ENCODE data around the gene MAPK10.

DNA sequence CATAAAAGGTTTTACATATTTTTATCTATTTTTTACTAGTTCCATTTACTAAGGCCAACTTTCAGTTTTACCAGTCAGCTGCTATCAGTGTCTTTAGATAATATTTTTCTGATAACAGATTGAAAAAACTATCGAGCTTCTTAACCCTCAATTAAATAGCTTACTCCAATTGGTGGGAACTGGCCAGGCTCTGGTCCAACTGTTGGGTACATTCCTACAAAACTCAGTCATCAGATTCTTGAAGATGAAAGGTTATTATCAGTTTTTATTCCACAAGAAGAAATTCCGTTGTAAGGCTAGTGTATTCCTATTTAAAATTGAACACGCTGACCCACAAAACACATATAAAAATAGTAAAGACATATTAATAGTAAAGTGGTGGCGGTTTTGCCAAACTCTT is 346.2 kb downstream of the MAPK10 start:
- TF ChIP-seq AR (CRISPR knock-in tag; IDR thresholded peaks at IDR 0.05): no peak
- TF ChIP-seq TCF7 (CRISPR knock-in tag; IDR thresholded peaks at IDR 0.05; ENCODE audit: low read depth): no peak
- TF ChIP-seq, protein P1, sequence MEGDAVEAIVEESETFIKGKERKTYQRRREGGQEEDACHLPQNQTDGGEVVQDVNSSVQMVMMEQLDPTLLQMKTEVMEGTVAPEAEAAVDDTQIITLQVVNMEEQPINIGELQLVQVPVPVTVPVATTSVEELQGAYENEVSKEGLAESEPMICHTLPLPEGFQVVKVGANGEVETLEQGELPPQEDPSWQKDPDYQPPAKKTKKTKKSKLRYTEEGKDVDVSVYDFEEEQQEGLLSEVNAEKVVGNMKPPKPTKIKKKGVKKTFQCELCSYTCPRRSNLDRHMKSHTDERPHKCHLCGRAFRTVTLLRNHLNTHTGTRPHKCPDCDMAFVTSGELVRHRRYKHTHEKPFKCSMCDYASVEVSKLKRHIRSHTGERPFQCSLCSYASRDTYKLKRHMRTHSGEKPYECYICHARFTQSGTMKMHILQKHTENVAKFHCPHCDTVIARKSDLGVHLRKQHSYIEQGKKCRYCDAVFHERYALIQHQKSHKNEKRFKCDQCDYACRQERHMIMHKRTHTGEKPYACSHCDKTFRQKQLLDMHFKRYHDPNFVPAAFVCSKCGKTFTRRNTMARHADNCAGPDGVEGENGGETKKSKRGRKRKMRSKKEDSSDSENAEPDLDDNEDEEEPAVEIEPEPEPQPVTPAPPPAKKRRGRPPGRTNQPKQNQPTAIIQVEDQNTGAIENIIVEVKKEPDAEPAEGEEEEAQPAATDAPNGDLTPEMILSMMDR (IDR thresholded peaks at IDR 0.05): no peak
- TF ChIP-seq USF1 (CRISPR knock-in tag; IDR thresholded peaks at IDR 0.05): no peak
- no peak for TF ChIP-seq NR2C2 (CRISPR knock-in tag; IDR thresholded peaks at IDR 0.05)
- TF ChIP-seq CREB1 (CRISPR knock-in tag; IDR thresholded peaks at IDR 0.05): no peak
- TF ChIP-seq HMGA2 (CRISPR knock-in tag; IDR thresholded peaks at IDR 0.05): no peak
- TF ChIP-seq IRF2 (CRISPR knock-in tag; IDR thresholded peaks at IDR 0.05; ENCODE audit: borderline replicate concordance, low read depth): no peak
- TF ChIP-seq PREB (CRISPR knock-in tag; IDR thresholded peaks at IDR 0.05; ENCODE audit: borderline replicate concordance): no peak
- TF ChIP-seq JUN (CRISPR knock-in tag; IDR thresholded peaks at IDR 0.05): no peak
- TF ChIP-seq, protein P2, sequence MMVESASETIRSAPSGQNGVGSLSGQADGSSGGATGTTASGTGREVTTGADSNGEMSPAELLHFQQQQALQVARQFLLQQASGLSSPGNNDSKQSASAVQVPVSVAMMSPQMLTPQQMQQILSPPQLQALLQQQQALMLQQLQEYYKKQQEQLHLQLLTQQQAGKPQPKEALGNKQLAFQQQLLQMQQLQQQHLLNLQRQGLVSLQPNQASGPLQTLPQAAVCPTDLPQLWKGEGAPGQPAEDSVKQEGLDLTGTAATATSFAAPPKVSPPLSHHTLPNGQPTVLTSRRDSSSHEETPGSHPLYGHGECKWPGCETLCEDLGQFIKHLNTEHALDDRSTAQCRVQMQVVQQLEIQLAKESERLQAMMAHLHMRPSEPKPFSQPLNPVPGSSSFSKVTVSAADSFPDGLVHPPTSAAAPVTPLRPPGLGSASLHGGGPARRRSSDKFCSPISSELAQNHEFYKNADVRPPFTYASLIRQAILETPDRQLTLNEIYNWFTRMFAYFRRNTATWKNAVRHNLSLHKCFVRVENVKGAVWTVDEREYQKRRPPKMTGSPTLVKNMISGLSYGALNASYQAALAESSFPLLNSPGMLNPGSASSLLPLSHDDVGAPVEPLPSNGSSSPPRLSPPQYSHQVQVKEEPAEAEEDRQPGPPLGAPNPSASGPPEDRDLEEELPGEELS (CRISPR knock-in tag; IDR thresholded peaks at IDR 0.05): no peak
- no peak for TF ChIP-seq TEAD4 (CRISPR knock-in tag; IDR thresholded peaks at IDR 0.05)
- no peak for TF ChIP-seq MAX (CRISPR knock-in tag; IDR thresholded peaks at IDR 0.05)

All from WTC11 (cell line).